Breast epithelium (tissue), 4 donors: ENCODE measurements around the gene SLC12A2. TPM values are rescaled to one million over a fixed set of nuclear protein-coding genes. Genes with fewer than 3 reads are reported as not detected.

ENCODE experiments used
- DNase-seq, 2 donors: peaks; one replicate each; pipeline ENCODE4 v3.0.0-alpha.2; 2019; ENCODE audit warnings: low spot score in 2 of 2
- H3K27ac ChIP-seq, 2 donors: fragments of 200-600 bp; sonication (generic) in 1 of 2; one replicate each; pipeline ENCODE4 v1.5.1; 2016 to 2019; ENCODE audit warnings: mild to moderate bottlenecking in 1 of 2
- H3K27me3 ChIP-seq, 2 donors: fragments of 200-600 bp; sonication (generic) in 1 of 2; one replicate each; pipeline versions ENCODE4 v1.5.1 to v1.6.0; 2017 to 2019; ENCODE audit warnings: control low read depth in 1 of 2, mild to moderate bottlenecking in 1 of 2
- H3K36me3 ChIP-seq: fragments of 200-600 bp; one replicate; pipeline ENCODE4 v1.5.1; 2019
- H3K4me1 ChIP-seq, 2 donors: fragments of 200-600 bp; sonication (generic); one replicate each; pipeline ENCODE4 v1.5.1; 2016 to 2019; ENCODE audit warnings: control low read depth in 1 of 2
- H3K4me3 ChIP-seq, 3 donors: fragments of 200-600 bp; sonication (generic); 1 replicate in 2 of 3; 2 replicates in 1 of 3; pipeline ENCODE4 v1.5.1; 2016 to 2019; ENCODE audit warnings: mild to moderate bottlenecking in 3 of 3, moderate library complexity in 2 of 3
- H3K9me3 ChIP-seq, 2 donors: fragments of 200-600 bp; sonication (generic) in 1 of 2; one replicate each; pipeline ENCODE4 v1.5.1; 2016 to 2019; ENCODE audit warnings: control low read depth in 1 of 2
- POLR2A ChIP-seq: fragments of 450-650 bp; IDR thresholded peaks from one replicate; pipeline ENCODE4 v1.6.1; 2016; ENCODE audit warnings: antibody characterized with exemption, mild to moderate bottlenecking, moderate library complexity
- POLR2AphosphoS5 ChIP-seq, 3 donors: sonication (generic); formaldehyde crosslinking; IDR thresholded peaks; one replicate each; pipeline ENCODE4 v1.6.1; 2017; ENCODE audit warnings: antibody characterized with exemption in 3 of 3
- intact Hi-C: fragments of 100-400 bp; cut with DNase I; formaldehyde crosslinking; loops from one replicate; pipeline ENCODE4 v1.15.1; 2023; ENCODE audit warnings: low total_unique reads
- total RNA-seq, 3 donors: library from RNA; depleted of rRNA; stranded (reverse); fragments of >200 nt; gene quantifications; one replicate each; pipeline ENCODE4 v1.1.0, GENCODE V29; 2016
- TF ChIP-seq, protein P1 (sequence below), 3 donors: fragments of 450-650 bp; IDR thresholded peaks; one replicate each; pipeline ENCODE4 v1.5.1; 2016 to 2017; ENCODE audit warnings: antibody characterized with exemption in 3 of 3, mild to moderate bottlenecking in 3 of 3, moderate library complexity in 3 of 3

The SLC12A2 gene
- total RNA-seq, 3 donors from 2014 or later: 23.7 to 204 (median 70.1) TPM

DNA sequence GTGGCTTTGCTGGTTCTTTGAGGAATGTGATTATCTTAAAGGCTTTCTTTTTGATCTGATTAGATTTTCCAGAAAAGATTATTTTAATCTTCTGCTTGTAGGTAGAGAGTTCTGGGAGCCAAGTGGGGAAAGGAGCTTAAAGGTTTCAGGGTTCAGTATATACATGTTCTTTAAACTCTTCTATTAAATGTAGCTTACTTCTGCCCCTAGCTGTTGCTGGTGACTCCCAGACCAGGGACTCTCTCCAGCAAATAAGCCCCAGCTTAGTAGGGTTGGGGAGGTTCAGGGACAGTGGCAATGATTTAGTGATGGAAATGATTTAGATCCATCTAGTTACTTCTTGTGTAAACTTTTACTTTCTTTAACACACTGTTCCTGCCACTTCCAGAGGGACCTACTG lies 72.2 kb downstream of the SLC12A2 start:
- Histone ChIP-seq H3K4me1 (no peaks in the 10 kb centered on the region), H3K27ac (no peak overlapping the region), H3K4me3 (no peak overlapping the region), H3K36me3 (no peaks in the 10 kb centered on the region), H3K27me3 (no peaks in the 10 kb centered on the region), H3K9me3 (no peaks in the 10 kb centered on the region)
- no peak for TF ChIP-seq POLR2AphosphoS5 (IDR thresholded peaks at IDR 0.05)
- TF ChIP-seq, protein P1, sequence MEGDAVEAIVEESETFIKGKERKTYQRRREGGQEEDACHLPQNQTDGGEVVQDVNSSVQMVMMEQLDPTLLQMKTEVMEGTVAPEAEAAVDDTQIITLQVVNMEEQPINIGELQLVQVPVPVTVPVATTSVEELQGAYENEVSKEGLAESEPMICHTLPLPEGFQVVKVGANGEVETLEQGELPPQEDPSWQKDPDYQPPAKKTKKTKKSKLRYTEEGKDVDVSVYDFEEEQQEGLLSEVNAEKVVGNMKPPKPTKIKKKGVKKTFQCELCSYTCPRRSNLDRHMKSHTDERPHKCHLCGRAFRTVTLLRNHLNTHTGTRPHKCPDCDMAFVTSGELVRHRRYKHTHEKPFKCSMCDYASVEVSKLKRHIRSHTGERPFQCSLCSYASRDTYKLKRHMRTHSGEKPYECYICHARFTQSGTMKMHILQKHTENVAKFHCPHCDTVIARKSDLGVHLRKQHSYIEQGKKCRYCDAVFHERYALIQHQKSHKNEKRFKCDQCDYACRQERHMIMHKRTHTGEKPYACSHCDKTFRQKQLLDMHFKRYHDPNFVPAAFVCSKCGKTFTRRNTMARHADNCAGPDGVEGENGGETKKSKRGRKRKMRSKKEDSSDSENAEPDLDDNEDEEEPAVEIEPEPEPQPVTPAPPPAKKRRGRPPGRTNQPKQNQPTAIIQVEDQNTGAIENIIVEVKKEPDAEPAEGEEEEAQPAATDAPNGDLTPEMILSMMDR (IDR thresholded peaks at IDR 0.05): no peak
- TF ChIP-seq POLR2A: no peak
- intact Hi-C loops: no loop called here
- no peak for DNase-seq

GRCh38 chr5:128156521-128156920 lies 73.0 kb downstream of the SLC12A2 start:
- intact Hi-C loops: no loop called here

GRCh38 chr5:128158342-128158741 lies 74.8 kb downstream of the SLC12A2 start:
- Histone ChIP-seq H3K27me3 (no peaks in the 10 kb centered on the region), H3K36me3 (no peaks in the 10 kb centered on the region), H3K4me1 (no peaks in the 10 kb centered on the region), H3K27ac (no peak overlapping the region), H3K9me3 (no peaks in the 10 kb centered on the region), H3K4me3 (no peak overlapping the region)
- no peak for DNase-seq
- intact Hi-C loops: no loop called here
- TF ChIP-seq POLR2AphosphoS5 (IDR thresholded peaks at IDR 0.05) (no peak), POLR2A (no peak)
- TF ChIP-seq, protein P1 (IDR thresholded peaks at IDR 0.05): no peak

More at GRCh38 chr5:128156521-128156920, 73.0 kb downstream of the SLC12A2 start:
- Histone ChIP-seq H3K27ac (no peak overlapping the region), H3K4me3 (no peak overlapping the region), H3K4me1 (no peaks in the 10 kb centered on the region), H3K9me3 (no peaks in the 10 kb centered on the region), H3K27me3 (no peaks in the 10 kb centered on the region), H3K36me3 (no peaks in the 10 kb centered on the region)
- no peak for DNase-seq
- no peak for TF ChIP-seq POLR2AphosphoS5 (IDR thresholded peaks at IDR 0.05)
- TF ChIP-seq, protein P1 (IDR thresholded peaks at IDR 0.05): no peak
- no peak for TF ChIP-seq POLR2A

GRCh38 chr5:128163991-128164390 lies 80.4 kb downstream of the SLC12A2 start:
- Histone ChIP-seq H3K27ac (no peak overlapping the region), H3K4me1 (no peaks in the 10 kb centered on the region), H3K27me3 (no peaks in the 10 kb centered on the region), H3K36me3 (peaks cover 13% of the 10 kb centered on the region), H3K9me3 (no peaks in the 10 kb centered on the region), H3K4me3 (no peak overlapping the region)
- TF ChIP-seq, protein P1 (IDR thresholded peaks at IDR 0.05): no peak
- TF ChIP-seq POLR2AphosphoS5 (IDR thresholded peaks at IDR 0.05) (no peak), POLR2A (no peak)
- DNase-seq: no peak
- intact Hi-C loops: no loop called here

DNA sequence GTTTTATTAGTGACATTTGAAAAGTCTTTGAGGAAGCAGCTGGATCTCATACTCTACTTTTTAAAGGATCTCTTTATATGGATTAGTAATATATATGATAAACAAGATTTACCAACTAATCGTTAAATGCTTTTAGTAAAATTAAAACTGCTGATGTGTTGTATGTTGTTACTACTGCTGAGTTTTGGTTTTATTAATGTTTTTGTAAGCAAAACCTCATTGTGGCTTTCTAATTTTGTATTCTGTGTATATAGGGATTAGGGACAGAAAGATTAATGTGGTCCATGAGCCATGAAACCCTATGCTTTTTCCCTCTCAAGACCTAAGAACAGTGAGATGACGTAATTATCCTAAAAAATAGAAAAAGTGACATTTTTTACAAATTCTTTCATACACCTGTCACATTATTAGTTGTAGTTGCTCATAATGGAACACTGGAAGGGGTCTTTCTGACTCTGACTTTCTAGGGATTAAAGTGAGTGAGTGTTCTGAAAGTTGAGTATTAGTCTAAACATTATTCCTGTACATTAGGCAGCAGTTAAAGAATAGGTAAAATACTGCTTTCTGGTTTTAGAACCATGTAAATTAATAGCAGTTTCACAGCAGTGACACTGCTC lies 85.9 kb downstream of the SLC12A2 start:
- TF ChIP-seq, protein P1 (IDR thresholded peaks at IDR 0.05): no peak
- no peak for TF ChIP-seq POLR2A
- no peak for TF ChIP-seq POLR2AphosphoS5 (IDR thresholded peaks at IDR 0.05)
- Histone ChIP-seq H3K27me3 (no peaks in the 10 kb centered on the region), H3K36me3 (peaks cover 13% of the 10 kb centered on the region), H3K9me3 (no peaks in the 10 kb centered on the region), H3K27ac (no peak overlapping the region), H3K4me1 (no peaks in the 10 kb centered on the region), H3K4me3 (no peak overlapping the region)
- intact Hi-C loops: no loop called here
- no peak for DNase-seq
